HAP-1 (cell line): ENCODE results near the gene FOXG1.
A peak's percentile ranks its signal among the peaks of the same experiment; 100 is the strongest.

Experiments
- DNase-seq, 2 experiments: peaks; one replicate each; pipeline ENCODE4 v3.0.0-alpha.2; 2016 to 2020; ENCODE audit warnings: low spot score in 2 of 2
- H3K27me3 ChIP-seq: fragments of 250-450 bp; sonication (Bioruptor Pico); 2 replicates; pipeline ENCODE4 v1.5.1; 2020; ENCODE audit warnings: low read depth, mild to moderate bottlenecking, moderate library complexity
- H3K36me3 ChIP-seq: fragments of 250-450 bp; sonication (Bioruptor Pico); replicated peaks from 2 replicates; pipeline ENCODE4 v1.5.1; 2020; ENCODE audit warnings: mild to moderate bottlenecking
- H3K4me1 ChIP-seq: fragments of 250-450 bp; sonication (Bioruptor Pico); 2 replicates; pipeline ENCODE4 v1.5.1; 2020; ENCODE audit warnings: mild to moderate bottlenecking
- H3K4me3 ChIP-seq: fragments of 250-450 bp; sonication (Bioruptor Pico); 2 replicates; pipeline ENCODE4 v1.5.1; 2020; ENCODE audit warnings: mild to moderate bottlenecking, moderate library complexity
- H3K9me3 ChIP-seq: fragments of 250-450 bp; sonication (Bioruptor Pico); 2 replicates; pipeline ENCODE4 v1.5.1; 2020; ENCODE audit warnings: mild to moderate bottlenecking, moderate library complexity
- in situ Hi-C: fragments of 300-500 bp; cut with MboI; formaldehyde crosslinking; loops from 3 replicates; pipeline ENCODE4 v1.14.3; 2020; ENCODE audit warnings: low sequenced_read_pairs, inconsistent platforms, mixed read lengths

The FOXG1 gene

DNA sequence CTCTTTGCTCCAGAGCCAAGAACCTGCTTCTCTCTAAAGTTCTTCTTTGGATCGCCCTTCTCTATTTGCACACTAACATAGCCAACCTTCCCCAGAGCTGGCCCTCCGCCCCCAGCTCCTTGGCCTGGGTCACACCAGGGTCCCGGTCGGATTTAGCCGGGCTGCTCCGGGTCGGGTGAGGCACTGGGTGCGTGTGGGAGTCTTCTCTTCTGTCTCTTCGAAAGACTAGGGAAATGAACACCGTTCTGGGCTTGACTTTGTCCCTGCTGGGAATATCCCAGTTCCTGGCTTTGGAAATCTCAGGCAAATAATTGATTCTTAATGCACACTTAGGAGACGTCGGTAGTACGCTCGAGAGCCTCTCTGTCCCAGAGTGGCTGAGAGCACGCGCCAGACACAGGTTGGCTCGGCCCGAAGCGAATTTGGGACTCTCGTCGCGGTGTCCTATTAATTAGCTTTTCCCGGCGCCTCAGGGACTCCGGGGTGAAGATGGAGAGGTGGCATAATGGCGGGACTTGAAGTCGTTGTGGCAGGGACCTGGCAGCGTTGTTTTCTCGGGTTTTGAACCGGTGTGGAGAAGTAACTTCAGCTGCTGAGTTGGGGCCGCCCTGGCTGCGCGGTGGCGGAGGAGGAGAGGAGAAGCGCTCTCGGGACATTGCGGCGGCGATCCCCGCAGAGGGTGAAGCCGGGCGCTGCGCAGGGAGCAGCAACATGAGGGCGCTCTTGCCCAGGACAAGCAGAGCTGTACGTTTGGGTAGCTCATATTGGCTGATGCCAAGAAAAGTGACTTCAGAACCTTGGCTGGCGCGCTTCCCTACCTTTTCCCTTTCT, 7.5 kb downstream of the FOXG1 start:
- Histone ChIP-seq H3K27me3 (no peaks in the 10 kb centered on the region), H3K36me3 (no peaks in the 10 kb centered on the region), H3K9me3 (no peaks in the 10 kb centered on the region), H3K4me3 (peak overlapping the region; percentile 21), H3K4me1 (peaks cover 25% of the 10 kb centered on the region)
- in situ Hi-C loops, result loop anchor here (25.0 kb wide), 3 partner anchors 1238 to 1663 kb away; no protein-coding TSS in a partner anchor
- DNase-seq, result peak in 1 of 2 experiments; percentile 65

DNA sequence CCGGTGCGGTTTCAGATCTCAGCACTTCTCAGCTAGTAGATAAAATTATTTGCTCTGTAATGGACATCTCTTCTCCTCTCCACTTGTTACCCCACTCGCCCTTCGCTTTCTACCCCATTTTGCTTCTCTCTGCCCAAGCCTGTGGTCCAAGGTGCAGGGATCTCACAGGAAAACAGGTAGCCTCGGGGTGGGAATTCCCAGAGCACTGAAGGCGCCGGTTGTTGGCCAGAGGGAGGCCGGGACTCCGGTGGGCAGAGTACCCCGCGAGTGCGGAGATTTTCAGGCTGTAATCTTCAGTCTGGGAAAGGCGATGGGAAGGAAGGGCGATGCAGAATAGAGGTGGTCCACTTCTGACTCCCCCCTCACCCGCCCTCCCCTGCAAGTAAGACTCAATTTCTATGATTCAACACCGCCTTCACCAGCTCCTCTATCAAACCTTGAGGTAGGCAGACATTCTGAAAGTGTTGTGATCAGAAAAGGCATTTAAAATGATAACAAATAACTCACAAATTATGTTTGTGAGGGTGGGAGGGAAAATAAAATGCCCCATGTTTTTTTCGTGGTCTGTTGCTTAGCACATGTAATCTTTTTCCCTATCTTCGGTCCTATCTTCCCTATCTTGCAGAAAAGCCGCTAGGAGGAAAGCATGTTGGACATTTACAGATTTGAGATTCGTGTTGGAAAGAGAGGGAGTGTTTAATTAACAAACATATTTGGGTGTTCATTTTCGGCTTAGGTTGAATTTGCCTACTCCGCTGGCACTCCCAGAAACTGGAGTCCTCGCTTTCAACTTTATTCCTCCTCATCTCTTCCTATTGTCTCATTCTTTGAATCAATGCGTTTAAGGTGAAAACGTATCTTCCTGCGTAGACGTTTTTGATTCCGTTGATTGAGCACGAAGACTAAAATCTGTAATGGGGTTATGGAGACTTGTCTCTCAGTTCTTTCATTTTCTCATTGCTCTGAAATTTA, 8.5 kb downstream of the FOXG1 start:
- H3K4me3 ChIP-seq, result peak overlapping the region; percentile 21
- no peak for DNase-seq
- H3K36me3 ChIP-seq, result no peaks in the 10 kb centered on the region
- H3K27me3 ChIP-seq, result no peaks in the 10 kb centered on the region
- H3K4me1 ChIP-seq, result peaks cover 25% of the 10 kb centered on the region
- in situ Hi-C loops, result loop anchor here (25.0 kb wide), 3 partner anchors 1237 to 1662 kb away; no protein-coding TSS in a partner anchor
- H3K9me3 ChIP-seq, result no peaks in the 10 kb centered on the region

DNA sequence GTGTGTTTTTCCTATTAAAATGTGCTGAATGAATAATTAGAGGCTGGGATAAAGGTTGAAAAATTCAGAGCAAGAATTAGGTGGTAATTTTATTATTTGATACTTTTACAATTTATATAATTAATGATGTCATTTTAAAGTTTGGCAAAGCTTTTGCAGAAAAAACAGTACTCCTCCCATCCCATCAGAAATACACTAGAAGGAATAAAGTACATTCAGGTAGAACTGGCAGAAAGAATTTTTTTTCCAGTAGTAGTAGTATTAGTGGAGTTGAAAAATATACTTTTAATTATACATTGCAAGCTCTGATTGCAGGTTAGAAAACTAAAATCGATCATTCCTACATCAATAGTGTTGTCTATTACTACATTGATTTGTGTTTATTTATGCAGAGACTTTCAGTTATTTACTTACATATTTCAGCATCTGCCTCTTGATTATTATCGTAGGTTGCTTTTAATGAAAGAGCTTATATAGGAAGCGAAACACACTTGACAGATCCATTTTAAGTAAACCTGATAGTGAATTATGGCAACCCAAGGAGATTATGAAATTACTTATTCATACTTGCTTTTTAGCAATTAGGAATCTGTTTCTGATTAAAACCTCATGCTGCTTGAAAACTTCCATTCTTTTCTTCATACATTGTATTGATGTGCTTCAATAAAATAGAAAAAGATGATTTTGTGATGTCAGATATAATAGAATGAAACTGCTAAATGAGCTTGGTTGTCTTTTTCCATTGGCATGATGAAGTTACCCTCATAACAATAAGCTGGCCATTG, 10.1 kb downstream of the FOXG1 start:
- Histone ChIP-seq H3K9me3 (no peaks in the 10 kb centered on the region), H3K27me3 (no peaks in the 10 kb centered on the region), H3K36me3 (no peaks in the 10 kb centered on the region), H3K4me1 (peaks cover 16% of the 10 kb centered on the region), H3K4me3 (no peak overlapping the region)
- in situ Hi-C loops, result no loop called here
- DNase-seq, result no peak

DNA sequence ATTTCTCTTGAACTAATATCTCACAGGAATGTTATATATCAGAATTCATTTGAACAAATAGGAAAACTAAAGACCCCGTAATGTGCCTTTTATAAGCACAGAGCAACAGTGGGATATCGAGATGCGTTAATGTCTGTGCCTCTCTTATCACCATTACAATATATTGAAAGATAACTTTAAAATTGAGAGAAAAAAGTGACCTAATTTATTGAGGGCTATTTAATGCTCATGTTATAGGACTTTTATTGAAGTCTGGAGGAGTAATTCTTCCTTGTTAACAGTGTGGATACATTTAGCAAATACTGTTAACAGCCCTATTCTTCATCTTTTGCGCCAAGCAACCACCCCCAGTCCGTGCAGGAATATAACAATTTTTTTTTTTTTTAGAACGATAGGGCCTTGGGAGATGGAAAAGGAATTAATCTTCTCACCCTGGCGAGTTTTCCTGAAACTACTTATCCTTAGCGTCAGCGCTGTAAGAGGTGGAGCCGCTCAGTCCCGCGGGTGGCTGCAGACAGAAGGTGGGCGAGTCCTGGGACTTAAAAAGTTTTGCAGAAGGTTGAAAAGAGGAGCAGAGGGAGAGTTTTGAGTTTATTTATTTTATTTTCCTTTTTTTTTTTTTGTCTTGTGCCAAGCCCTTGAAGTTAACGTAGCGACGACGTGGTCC, 11.0 kb downstream of the FOXG1 start:
- DNase-seq, result no peak
- Histone ChIP-seq H3K4me1 (peaks cover 12% of the 10 kb centered on the region), H3K9me3 (no peaks in the 10 kb centered on the region), H3K4me3 (no peak overlapping the region), H3K27me3 (no peaks in the 10 kb centered on the region), H3K36me3 (no peaks in the 10 kb centered on the region)
- in situ Hi-C loops, result no loop called here

DNA sequence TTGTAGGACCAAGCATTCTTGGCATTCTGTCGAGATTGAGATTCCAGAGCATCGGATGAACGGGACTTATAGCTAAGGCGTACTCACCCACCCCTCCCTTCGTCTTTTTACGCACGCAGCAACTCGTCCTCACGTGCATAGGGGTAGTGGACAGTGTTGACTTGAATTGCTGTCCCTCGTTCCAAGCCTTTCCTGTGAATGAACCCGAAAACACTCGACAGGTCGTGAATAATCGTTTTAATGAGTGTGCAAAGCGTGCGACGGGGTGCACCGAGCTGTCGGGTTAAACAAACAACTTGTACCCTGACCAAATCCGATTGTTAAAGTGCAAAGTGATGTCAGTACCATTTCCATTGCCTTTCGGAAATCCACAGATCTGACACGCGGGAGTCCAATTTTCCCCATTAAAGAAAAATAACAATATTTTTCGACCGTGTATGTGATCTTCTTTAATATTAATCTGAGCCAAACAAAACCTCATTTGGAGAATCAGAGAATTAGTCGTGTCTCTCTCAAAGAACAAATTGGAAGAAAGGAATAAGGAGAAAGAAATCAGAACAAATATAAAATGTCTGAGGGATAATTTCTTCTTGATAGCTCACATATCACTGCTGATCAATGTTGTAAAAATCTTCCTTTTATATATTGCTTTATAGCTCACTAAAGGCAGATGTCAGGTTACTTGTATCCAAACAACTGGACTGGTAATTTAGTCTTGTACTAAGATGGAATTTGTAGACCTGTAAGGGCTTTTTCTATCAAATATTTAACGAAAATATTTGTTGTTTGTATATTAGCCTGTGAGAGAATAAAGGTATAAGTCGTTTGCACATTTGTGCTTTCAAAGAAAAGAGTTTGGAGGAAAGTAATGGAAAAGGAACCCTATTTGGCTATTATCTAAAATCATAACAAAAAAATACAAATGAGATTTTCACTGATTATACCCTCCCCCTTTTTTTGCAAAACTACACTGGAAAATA, 11.8 kb downstream of the FOXG1 start:
- Histone ChIP-seq H3K36me3 (no peaks in the 10 kb centered on the region), H3K4me1 (peaks cover 11% of the 10 kb centered on the region), H3K9me3 (no peaks in the 10 kb centered on the region), H3K27me3 (no peaks in the 10 kb centered on the region), H3K4me3 (no peak overlapping the region)
- in situ Hi-C loops, result no loop called here
- DNase-seq, result no peak

DNA sequence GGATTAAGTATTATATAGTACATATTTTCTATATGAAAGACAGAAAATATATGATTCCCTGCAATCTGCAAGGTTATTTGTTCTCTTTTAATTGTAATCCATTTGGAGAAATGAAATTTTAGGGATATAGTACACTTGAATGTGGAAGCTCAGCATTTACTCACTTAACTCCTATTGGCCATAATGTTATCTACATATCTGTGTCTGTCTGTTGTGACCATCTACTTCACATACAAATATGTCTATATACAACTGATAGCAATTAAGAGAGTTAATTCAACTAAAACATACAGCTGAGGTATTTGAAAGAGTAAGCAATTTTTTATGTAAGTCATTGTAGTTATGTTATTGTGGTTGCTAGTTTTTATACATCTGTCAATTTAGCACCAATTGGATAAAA, 12.9 kb downstream of the FOXG1 start:
- Histone ChIP-seq H3K27me3 (no peaks in the 10 kb centered on the region), H3K4me1 (peaks cover 22% of the 10 kb centered on the region), H3K4me3 (no peak overlapping the region), H3K36me3 (no peaks in the 10 kb centered on the region), H3K9me3 (no peaks in the 10 kb centered on the region)
- in situ Hi-C loops, result no loop called here
- no peak for DNase-seq

DNA sequence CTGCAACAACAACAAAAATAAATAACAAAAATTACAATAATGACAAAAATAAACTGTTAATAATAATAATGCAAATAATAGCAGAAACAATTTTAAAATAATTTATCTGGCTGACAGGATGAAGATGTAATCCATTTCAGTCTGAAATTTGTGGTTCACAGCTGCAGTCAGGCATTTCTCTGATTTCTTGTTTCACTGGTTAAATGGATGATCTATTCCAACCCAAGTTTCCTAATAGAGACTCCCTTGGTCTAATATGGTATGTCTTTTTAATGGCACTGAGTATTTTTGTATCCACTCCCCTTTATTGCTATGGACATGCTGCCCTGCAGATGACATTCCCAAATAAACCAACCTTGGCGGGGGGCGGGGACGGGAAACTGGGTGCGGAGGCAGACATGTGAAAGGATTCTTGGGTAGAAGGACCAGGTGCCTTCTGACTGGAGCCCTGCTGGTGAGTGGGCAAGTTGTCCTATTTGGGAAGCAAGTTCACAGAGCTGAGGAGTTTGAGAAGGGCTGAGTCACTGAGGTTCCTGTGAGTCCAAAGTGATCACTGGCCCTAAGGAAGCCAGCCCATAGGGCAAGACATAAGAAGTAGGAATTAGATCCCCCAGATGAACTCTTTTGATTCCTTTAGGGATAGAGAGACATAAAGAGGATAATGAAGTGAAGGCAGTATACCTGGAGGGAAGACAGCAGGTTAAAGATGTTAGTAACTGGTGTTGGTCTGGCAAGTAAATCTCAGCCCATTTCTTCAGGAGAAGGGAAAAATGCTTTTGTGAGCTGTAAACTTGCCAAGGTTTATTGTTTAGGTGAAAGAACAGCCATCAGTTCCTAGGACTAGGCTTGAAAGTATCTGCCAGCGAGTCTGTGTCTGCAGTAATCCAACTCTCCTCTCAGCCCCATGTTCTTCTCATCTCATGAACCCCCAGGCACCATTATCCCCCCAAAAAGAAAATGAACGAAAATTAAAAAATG, 14.5 kb downstream of the FOXG1 start:
- Histone ChIP-seq H3K27me3 (no peaks in the 10 kb centered on the region), H3K36me3 (no peaks in the 10 kb centered on the region), H3K9me3 (no peaks in the 10 kb centered on the region), H3K4me3 (no peak overlapping the region), H3K4me1 (peaks cover 23% of the 10 kb centered on the region)
- in situ Hi-C loops, result no loop called here
- DNase-seq, result no peak

DNA sequence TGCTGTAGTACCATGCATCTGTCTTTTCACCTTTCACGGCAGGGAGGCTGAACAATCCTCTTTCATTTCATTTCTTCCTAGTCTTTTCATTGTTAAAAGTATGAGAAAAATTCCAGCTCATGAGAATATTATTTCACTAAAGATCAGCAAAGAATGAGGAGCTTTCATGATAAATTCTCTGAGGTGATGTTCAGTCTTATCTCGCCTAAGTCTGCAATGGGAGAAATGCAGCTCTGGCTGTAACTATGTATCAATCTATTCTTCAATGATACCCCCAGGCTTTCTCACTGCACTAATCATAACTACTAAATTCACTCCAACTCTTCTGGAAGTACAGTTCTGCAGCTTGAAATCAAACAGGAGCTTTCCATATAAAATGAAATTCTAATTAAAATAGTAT, 15.7 kb downstream of the FOXG1 start:
- H3K4me1 ChIP-seq, result peaks cover 23% of the 10 kb centered on the region
- in situ Hi-C loops, result no loop called here
- no peak for DNase-seq
- no peak overlapping the region for H3K4me3 ChIP-seq
- no peaks in the 10 kb centered on the region for H3K27me3 ChIP-seq
- H3K9me3 ChIP-seq, result no peaks in the 10 kb centered on the region
- no peaks in the 10 kb centered on the region for H3K36me3 ChIP-seq

DNA sequence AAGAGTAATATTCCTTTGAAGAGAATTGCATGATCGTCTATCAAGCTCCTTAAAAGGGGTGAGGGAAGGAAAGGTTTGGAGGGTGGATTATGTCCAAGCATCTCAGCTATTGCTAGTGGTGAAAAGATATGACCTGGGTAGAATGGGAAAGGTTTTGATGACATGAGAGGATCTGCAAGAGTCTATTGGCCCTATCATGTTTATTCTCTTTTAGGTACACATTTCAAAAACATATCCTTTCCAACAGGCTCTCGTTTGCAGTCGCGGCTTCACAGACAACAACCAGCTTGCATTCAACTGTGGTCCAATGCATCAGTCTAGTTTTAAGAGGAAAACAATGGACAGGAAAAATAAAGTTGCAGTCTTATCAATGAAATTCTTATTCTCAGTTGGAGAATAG, 17.1 kb downstream of the FOXG1 start:
- H3K4me3 ChIP-seq, result no peak overlapping the region
- in situ Hi-C loops, result no loop called here
- H3K36me3 ChIP-seq, result no peaks in the 10 kb centered on the region
- H3K27me3 ChIP-seq, result no peaks in the 10 kb centered on the region
- DNase-seq, result no peak
- no peaks in the 10 kb centered on the region for H3K9me3 ChIP-seq
- H3K4me1 ChIP-seq, result peaks cover 23% of the 10 kb centered on the region

DNA sequence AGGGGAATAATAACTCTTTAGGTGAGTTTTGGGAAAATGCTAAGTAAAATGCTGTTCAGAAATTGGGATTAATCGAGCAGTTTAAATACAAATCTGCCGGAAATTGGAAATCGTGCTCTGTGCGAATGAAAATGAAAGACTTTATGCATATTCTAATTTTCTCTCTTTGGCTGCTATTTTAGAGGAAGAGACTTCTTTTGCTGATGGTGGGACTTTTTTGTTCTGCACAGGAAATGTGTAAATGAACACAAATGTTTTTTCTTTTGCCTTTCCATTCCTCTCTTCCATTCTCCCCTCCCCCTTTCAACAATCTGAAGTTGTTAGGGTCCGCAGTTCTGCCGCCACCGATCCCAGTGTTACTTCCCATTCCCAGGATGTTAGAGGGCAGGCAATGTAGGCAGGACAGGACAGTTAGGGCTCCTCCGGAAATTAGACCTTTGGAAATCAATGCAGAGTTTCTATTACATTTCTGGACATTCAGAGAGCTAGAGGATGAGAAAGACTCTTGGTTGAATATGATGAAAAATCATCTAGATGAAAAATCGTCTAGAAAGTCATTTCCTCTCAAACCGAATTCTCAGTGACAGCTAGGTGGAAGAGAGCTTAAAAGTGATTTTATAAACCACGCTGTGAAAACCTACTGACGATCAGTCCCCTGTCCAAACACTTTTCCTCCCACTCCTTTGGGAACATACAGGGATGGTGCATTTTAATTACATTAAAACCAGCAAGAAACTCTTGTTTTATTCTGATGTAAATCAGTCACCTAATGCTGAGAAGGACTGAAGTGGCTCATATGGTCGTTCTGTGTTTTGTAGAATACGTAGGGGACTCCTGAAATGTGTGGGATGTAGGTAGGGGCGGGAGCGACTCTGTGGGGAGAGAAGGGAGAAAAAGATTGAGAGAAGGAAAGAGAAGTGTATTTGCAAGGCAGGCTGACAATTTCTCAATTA, 17.8 kb downstream of the FOXG1 start:
- Histone ChIP-seq H3K27me3 (no peaks in the 10 kb centered on the region), H3K9me3 (no peaks in the 10 kb centered on the region), H3K36me3 (no peaks in the 10 kb centered on the region), H3K4me3 (peak overlapping the region; percentile 5; the same call in 1 of the 2 replicates), H3K4me1 (peaks cover 23% of the 10 kb centered on the region)
- no peak for DNase-seq
- in situ Hi-C loops, result no loop called here
